GM21619 (cell line): ENCODE data around the gene LMOD3.
A peak's percentile ranks its signal among the peaks of the same experiment; 100 is the strongest.

Experiments used
- ATAC-seq: cut with Tn5 transposase; IDR thresholded peaks from one replicate; pipeline ENCODE4 v1.9.1; 2021; ENCODE audit not compliant: unreplicated experiment

LMOD3 gene

DNA sequence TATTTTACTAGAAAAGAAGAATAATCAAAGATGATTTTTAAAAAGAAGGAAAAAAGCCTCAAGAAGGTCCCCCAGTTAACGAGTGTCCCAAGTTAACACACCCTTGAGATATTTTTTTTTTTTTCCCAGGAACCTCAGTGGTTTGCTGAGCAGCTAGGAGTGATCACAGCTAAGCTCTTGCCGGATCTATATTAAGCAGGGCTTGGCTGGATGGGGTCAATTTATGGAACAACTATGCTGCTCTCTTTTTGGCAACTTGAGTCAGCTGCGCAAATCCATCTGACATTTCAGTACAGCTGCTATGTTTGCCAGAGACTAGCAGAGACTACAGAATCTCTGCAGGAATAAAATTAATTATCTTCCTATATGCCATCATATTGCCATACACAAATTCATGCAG, at the start of gene LMOD3:
Gene LMOD3, minus strand, starts transcription at position 193 of the 400 bp plus-strand sequence. CDS start 209 bp downstream, outside the sequence.
- ATAC-seq, result no peak

DNA sequence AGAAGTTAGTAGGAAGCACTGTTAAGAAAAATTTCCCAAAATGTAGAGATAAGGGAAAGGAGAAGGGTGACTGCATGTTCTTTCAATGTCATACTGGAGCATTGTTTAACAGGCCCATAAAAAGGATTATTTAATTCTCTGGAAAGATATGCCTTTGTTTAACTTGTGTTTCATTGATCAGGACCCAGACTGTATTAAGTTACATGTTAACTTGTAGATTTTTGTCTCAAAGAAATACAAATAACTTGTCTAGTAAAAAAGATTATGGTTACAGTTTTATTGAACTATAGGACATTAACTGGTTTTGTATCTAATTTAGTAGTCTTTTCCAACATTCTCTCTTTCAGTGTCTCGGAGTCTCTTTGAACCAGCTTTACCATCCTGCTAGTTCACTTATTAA, 49.7 kb upstream of the LMOD3 start:
- no peak for ATAC-seq

DNA sequence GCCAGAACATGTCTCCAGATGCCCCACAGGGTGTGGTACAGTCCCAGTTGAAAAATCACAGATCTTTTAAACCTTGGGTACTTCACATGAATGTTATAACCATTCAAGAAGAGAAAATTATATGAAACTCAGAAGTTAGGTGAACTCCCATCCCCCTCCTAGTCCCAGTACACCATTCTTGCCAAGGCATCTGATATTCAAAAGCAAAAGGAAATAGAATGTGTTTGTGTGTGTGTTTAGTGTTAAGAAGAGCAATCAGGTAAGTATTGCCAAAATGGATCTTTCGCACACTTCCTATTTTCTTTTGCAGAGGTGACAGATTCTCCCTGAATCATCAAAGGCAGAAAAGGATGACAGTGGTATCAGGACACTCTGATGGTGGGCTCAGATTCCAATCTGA, 44.1 kb upstream of the LMOD3 start:
- no peak for ATAC-seq

DNA sequence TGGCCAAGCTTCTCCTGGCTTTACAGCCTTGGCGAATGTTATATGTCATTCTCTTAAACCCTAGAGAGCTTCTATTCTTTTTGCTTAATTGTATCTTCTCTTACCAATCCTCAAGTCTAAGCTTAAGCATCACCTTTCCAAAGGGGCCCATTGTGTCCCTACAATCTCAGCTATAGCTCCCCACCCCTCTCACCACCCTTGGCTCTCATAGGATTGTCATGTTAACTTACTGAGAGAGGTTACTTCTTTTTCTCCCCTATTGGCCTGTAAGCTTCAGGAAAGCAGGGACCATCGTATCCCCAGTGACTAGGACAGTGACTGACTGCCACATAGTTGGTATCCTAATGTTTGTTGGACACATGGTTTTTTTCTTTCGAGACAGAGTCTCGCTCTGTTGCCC, 43.3 kb upstream of the LMOD3 start:
- ATAC-seq, result no peak

DNA sequence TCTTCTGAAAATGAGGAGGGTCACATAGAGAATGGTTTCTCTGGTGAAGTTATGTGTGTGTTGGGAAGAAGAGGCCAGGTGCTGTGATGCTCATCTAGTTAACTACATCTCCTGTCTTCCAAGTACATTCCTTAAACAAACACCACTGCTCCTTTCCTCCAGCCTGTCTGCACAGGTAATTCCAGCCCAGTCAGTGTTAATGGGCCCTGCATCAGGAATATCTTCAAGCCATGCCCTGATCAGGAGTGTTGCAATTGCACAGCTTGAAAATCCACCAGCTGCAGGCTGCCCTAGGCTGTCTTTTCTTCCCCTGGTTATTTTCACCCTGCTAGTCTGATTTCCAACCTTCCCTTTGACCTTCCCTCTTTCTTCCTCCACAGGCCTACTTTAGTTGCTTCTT, 41.9 kb upstream of the LMOD3 start:
- no peak for ATAC-seq

DNA sequence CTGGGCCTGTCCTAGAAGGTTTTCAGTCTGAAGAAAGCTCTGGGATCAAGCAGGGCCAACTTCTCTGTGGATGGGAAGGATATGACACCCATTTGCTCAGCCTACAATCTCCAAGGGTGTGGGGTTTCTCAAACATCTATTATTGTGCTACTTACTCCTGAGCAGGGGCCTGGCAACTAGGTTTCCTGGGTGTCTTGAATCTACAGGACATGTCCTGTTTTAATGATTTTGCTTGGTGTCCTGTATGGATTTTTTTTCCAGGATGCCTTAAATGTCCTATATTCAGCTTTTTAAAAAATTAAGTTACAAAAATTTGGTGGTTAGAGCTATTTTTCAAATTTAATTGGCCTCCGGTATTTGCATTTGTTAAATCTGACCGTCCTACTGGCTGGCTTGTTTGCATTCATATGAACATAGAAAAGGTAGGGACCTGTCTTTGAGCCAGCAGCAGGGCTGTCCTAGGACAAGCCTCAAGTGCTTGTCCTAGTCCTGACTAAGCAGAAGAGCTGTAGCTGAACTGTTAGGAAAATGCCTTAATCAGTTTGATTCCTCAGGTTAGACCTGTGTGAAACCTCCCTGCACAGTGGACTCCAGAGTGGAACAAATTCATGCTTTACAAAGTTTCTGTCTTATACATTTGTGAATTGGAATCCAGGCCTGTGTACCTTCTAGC, 40.0 kb upstream of the LMOD3 start:
- no peak for ATAC-seq

DNA sequence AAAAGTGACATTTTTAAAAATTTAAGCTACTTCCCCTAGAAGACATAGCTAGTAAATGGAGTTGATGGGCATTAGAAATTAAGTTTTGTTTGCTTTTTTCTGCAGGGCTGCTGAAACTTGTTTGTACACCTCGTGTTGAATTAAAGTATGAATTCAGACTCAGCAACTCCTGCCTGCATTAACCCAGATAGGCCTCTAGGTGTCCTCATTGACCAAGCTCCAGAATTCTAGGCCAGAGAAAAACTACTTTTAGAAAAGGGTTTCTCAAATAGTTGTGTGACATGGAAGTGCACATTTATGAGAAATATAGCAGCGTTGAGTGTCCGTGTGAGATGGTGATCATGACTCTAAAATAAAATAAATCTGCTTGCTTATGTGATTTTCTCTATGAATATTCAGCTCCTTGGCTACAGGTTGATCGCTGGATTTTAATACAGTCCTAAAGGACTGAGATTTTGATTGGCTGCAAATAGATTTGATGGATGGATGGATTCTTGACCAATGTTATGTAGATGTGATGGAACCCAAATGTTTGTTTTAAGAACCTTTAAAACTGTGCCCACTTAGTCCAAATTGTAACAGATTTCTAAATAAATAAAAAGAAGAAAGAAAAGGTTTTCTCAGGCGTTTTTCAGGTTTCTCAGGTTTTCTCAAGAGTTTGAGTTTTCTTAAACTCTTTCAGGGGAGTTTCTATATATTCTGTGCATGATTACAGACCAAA, 39.4 kb upstream of the LMOD3 start:
- no peak for ATAC-seq

DNA sequence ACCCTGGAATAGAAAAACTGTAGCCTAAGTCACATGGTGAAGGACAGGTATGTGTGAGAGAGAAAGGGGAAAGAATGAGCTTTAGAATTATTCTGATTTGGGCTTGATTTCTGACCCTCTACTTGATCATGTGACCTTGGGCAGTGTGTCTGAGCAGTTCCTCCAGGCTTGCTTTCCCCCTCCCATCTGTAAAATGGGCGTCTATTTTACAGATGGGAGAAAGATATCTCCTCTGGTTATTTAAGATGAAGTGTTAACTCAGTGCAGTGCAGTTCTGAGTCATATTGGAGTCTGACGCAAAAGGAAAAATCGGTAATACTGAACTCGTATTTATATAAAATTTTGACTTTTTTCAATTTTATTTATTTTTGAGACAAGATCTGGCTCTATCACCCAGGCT, 38.1 kb upstream of the LMOD3 start:
- ATAC-seq, result no peak

DNA sequence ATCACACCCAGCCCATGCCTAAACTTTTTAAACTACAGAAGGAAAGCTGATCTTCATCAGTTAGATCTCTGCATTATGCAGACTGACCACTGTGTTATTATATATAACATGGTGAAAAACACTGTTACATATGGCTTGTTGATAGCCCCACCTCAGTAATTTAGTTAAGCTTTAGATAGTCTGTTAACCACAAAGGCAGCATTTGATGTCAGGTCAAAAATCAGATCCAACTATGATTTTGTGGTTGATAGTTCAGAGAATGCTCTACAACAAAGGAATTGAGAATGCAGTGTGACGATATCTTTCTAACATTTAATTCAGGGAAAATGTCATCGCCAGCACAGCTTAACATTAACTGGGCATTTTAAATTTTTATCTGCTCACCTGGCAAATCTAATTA, 37.7 kb upstream of the LMOD3 start:
- ATAC-seq, result no peak

DNA sequence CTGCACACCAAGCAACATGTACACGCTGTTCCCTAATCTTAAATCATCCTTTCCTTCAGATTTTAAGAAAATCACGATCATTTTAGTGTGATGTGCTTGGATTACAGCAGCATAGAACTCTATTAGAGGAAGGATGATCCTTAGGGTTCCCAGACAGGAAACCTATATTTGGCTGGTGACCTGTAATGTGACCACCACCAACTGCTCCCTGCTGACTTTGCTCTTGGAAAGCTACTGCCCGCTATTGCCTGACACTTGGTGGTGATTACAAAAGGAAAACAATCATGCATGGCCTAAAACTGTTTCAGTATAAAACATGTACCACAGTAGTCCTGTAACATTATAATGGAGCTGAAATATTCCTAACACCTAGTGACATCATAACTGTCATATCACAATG, 27.2 kb upstream of the LMOD3 start:
- no peak for ATAC-seq

DNA sequence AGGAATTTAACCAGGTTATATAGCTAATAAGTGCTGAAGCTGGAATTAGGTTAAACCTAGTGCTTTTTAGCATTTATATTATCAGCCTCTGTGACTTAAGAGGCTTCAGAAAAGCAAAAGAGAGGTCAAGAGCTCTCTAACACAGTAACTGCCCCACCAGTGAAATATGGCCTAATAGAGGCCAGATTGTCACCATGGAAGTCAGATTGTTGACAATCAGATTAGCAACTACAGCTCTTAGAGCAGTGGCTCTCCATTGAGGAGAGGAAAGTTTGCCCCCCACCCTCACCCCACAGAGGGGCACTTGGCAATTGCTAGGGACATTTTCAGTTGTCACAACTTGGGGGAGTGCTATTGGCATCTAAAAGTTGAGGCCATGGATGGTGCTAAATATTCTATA, 23.3 kb upstream of the LMOD3 start:
- no peak for ATAC-seq

DNA sequence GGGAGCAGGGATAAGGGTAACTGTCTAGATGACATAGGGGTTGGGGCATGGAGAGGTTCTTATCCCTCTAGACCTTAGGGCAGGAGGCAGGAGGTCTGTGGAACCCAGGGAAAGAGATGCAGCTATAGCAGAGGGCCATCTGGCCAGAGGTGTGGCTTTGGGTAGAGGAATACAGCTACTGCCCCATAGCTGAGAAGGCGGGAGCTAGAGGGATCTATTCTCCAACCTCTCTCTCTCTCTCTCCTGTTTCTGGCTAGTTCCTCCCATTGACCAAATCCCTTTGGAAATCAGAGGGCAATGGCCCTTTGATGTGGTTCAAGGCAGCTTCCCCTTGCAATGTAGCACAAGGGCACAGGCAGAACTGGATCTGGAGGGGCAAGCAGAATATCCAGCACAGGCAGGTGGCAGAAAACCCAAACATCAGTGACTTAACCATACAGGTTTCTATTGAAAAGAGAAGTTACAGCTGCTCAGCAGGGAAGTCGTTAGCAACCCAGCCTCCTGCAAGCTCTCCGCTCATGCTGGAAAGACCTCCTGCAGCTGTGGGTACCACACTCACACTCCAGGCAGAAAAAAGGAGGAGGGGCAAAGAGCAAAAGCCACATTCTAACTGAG, 22.3 kb upstream of the LMOD3 start:
- ATAC-seq, result no peak

DNA sequence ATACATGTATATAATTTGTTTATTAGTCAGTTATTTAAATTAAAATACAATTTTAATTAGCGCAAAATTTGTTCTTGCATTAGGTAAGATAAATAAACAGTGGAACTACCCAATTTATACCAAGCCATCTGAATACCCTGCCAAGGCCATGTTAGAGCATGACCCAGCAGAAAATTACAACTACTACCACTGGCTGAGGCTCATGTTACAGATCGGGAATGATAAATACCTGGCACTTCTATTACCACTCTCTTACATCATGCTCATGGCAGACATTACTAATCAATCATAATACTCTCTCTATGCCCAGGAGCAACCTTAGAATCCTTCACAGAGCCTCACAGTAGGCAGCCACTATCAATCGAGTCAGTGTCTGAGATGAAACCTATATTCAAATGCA, 21.2 kb upstream of the LMOD3 start:
- ATAC-seq, result no peak

DNA sequence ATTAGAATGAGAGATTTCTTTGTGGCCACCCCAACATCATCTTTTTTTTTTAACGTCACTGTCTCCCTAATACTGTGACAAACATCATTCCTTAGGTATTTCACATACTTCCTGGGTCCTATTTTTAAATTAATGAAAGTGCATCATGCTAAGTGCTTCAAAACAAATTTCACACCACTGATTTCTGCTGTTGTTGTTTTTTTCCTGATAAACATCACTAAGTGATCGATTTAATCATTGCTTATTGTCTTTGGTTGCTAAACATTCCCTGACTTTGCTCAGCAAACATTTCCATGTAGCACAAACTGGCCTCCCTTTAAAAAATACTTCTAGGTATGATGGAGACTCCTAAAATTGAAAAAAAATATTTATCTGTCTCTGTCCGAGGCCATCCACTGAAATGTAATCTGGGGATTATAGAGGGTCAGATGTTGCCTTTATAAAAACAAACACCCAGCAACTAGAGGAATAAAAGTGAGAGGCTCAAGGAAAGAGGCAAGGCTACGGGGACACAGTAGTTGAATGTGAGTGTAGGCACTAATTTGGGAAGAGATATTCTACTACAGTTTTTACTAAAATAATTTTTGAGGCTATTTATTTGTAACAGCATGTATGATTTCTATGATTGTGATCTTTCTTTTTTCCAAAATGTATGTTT, 20.5 kb upstream of the LMOD3 start:
- no peak for ATAC-seq

DNA sequence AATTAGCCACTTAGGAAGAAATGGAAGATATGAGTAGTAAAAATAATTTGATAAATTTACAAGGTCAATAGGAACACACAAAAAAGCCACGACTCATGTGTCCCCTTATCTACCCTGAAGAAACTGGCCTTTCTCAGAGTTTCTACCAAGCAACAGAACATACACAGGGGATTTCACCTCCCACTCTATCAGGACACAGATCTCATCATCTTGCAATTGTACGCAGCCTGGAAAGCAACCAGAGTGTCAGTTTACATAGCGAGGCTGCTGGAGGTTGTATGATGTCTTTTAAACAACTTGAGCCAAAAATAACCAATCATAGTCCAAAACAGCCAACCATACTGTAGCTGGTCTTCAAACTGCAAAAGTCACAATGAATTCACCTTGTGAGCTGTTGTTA, 19.7 kb upstream of the LMOD3 start:
- no peak for ATAC-seq

DNA sequence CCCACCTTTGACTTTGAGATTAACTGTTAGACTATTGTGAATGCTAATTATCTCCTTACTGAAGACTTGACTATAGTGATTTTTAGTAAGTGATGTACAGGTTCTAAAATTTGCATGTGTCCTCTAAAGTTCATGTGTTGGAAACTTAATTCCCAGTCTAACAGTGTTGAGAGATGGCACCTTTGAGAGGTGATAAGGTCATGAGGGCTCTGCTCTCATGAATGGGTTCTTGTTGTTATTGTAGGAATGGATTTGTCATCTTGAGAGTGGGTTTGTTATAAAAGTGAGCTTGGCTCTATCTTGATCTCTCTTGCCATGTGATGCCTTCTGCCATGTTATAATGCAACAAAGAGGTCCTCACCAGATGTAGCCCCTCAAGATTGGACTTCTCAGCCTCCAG, 18.9 kb upstream of the LMOD3 start:
- no peak for ATAC-seq

DNA sequence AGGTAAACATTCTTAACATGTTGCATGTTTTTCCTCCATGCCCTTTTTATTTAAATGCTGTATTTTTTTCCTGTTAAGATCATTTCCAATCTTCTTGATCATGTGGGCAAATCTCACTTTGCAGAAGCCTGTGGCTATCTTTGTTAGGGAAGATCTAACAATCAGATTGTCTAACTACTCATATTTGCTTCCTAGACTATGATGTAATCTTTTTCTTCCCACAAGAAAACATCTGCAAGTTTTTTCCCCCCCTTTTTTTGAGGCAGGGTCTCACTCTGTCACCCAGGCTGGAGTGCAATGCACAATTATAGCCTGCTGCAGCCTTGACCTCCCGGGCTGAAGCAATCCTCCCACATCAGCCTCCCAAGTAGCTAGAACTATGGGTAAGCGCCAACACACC, 15.0 kb upstream of the LMOD3 start:
- no peak for ATAC-seq

DNA sequence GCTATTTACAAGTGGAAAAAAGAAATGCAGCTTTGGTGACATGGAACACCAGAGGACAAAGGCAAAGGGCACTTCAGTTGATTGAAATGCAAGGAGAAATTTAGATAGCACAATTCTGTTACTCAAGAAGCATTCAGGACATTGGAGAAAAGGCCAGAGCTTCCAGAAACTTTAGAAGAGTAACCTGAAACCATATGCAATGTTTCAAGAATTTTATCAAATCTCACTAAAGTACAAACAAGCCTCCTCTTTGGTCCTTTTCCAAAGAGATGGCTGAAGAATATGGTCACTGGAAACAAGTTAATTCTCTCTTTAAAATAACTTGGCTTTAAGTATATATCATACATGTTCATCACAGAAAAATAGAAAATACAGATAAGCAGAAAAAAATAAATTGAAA, 14.6 kb upstream of the LMOD3 start:
- no peak for ATAC-seq

DNA sequence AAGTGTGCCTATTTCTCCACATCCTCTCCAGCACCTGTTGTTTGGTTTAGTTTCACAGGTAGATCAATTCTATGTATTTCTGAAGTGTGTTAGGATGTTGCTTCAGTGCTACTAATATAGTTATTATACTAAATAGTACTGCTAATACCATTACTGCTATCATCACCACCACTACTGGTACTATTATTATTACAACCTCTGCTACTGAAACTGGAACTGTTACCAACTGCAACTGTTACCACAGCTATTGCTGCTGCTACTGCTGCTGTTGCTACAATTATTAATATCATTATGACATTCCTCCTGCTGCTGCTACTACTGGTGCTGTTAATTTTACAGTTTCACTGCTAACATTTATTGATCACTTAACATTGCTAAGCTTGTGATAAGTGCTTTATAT, 8.3 kb upstream of the LMOD3 start:
- ATAC-seq, result peak; percentile 93

DNA sequence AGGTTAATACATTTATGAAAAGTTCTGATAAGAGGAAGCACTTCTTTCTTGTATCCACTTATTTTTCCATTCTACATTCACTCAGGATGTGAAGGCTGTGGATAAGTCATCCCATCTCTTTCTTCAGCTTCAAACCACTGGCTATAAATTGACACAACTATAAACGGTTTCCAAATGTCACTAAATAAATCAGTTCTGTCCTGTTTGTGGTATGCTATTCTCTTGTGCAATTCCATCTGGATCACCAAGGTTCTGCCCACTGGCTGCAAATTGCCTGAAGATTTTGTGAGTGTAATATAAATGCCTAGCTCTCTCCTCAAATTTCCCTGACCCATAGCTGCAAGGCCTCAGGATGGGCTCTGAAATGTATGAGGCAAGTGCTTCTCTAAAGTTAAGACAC, 7.1 kb upstream of the LMOD3 start:
- no peak for ATAC-seq

DNA sequence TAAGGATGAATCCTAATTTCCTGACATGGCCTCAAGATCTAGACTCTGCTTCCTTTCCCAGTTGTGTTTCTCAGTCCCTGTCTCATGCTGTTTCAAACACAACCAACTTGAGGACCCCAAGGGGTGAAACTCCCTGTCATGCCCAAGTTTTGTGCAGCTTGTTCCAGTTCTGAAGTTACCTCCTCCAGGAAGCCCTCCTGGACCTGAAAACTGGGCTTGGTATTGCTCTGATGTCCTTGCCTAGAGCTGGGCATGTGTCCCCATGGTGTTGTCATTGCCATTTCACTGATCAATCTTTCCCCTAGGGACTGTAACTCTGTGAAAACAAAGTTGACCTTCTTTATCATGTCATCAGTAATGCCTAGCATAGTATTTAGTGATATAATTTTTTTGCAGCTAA, 6.1 kb upstream of the LMOD3 start:
- ATAC-seq, result no peak

DNA sequence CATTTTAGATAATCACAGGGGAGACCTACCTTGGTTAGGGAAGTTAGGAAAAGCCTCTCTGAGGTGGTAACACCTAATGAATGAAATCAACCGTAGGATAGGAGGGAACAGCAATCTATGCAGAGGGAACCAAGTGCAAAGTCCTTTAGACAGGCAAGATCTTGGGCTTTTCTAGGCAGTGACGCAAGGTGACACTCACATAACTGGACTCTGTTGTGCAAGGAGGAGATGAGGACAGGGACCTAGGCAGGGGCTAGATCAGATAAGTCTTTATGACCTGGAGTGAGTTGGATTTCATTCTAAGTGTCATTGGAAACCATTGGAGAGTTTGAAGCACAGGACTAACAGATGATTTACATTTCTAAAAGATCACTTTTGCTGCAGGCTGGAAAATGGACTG, 4.6 kb upstream of the LMOD3 start:
- no peak for ATAC-seq
